CD4-positive, alpha-beta T cell treated with Interleukin-4 for 4 hours (primary cell): ENCODE results near the gene C22orf23.
A peak's percentile ranks its signal among the peaks of the same experiment; 100 is the strongest.

Experiments used
- DNase-seq: peaks from one replicate; pipeline ENCODE4 v3.0.0-alpha.2; 2020

The C22orf23 gene

GRCh38 chr22:37924386-37925065, 28.9 kb downstream of the C22orf23 start:
- DNase-seq: no peak

GRCh38 chr22:37923927-37924326, 29.5 kb downstream of the C22orf23 start:
- DNase-seq: no peak

- DNase-seq: no peak
Observed at GRCh38 chr22:37922191-37922590, 31.2 kb downstream of the C22orf23 start.

GRCh38 chr22:37920126-37920525, 33.3 kb downstream of the C22orf23 start:
- no peak for DNase-seq

GRCh38 chr22:37918580-37919270, 34.7 kb downstream of the C22orf23 start:
- DNase-seq: no peak

- DNase-seq: no peak
Observed at GRCh38 chr22:37917874-37918548, 35.4 kb downstream of the C22orf23 start.

- no peak for DNase-seq
Observed at GRCh38 chr22:37916311-37916710, 37.1 kb downstream of the C22orf23 start.

GRCh38 chr22:37913233-37913721, 40.1 kb downstream of the C22orf23 start:
- DNase-seq: no peak

GRCh38 chr22:37912171-37912570, 41.2 kb downstream of the C22orf23 start:
- DNase-seq: no peak

- DNase-seq: no peak
Observed at GRCh38 chr22:37911697-37912096, 41.7 kb downstream of the C22orf23 start.

- no peak for DNase-seq
Observed at GRCh38 chr22:37910890-37911672, 42.3 kb downstream of the C22orf23 start.

GRCh38 chr22:37909766-37910165, 43.6 kb downstream of the C22orf23 start:
- no peak for DNase-seq

- DNase-seq: no peak
Observed at GRCh38 chr22:37907036-37907954, 46.1 kb downstream of the C22orf23 start.

- DNase-seq: peak; percentile 27
Observed at GRCh38 chr22:37906364-37907008, 46.9 kb downstream of the C22orf23 start.

GRCh38 chr22:37905534-37906363, 47.7 kb downstream of the C22orf23 start, which contains the start of gene MICALL1:
TSS of gene MICALL1 (plus strand) at chr22:37906297. CDS start at chr22:37906423, 126 bp downstream.
- peak; percentile 39 for DNase-seq

- DNase-seq: peak; percentile 2
Observed at GRCh38 chr22:37904572-37905533, 48.5 kb downstream of the C22orf23 start.

- no peak for DNase-seq
Observed at GRCh38 chr22:37898441-37899181, 54.8 kb downstream of the C22orf23 start.

GRCh38 chr22:37897807-37898206, 55.6 kb downstream of the C22orf23 start:
- DNase-seq: no peak
